ENCODE results near the gene TMEM244.

- no peak for TF ChIP-seq EZH2 (IDR thresholded peaks at IDR 0.05; ENCODE audit: borderline replicate concordance, low read length)
- TF ChIP-seq, protein P1, sequence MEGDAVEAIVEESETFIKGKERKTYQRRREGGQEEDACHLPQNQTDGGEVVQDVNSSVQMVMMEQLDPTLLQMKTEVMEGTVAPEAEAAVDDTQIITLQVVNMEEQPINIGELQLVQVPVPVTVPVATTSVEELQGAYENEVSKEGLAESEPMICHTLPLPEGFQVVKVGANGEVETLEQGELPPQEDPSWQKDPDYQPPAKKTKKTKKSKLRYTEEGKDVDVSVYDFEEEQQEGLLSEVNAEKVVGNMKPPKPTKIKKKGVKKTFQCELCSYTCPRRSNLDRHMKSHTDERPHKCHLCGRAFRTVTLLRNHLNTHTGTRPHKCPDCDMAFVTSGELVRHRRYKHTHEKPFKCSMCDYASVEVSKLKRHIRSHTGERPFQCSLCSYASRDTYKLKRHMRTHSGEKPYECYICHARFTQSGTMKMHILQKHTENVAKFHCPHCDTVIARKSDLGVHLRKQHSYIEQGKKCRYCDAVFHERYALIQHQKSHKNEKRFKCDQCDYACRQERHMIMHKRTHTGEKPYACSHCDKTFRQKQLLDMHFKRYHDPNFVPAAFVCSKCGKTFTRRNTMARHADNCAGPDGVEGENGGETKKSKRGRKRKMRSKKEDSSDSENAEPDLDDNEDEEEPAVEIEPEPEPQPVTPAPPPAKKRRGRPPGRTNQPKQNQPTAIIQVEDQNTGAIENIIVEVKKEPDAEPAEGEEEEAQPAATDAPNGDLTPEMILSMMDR (conservative IDR thresholded peaks at IDR 0.05 in 1 of 2, IDR thresholded peaks at IDR 0.05 in 1 of 2; ENCODE audit: extremely low read depth in 1 of 2, insufficient read depth in 1 of 2, low read depth in 1 of 2, low read length in 2 of 2): no peak
Observed at GRCh38 chr6:129835691-129836090, 25.4 kb downstream of the TMEM244 start.

Measured in mammary epithelial cell (primary cell).